Superior temporal gyrus (tissue), 1 donor: Measurements from ENCODE around the gene MICU1.
"Not testable (repeated sequence)": the region's sequence is repeated elsewhere in the genome, so short reads cannot be mapped to it uniquely, and the experiment has no call there.

Experiments
- DNase-seq: peaks from one replicate; pipeline ENCODE4 v3.0.0-alpha.2; 2016; ENCODE audit errors: extremely low spot score

MICU1 gene

DNA sequence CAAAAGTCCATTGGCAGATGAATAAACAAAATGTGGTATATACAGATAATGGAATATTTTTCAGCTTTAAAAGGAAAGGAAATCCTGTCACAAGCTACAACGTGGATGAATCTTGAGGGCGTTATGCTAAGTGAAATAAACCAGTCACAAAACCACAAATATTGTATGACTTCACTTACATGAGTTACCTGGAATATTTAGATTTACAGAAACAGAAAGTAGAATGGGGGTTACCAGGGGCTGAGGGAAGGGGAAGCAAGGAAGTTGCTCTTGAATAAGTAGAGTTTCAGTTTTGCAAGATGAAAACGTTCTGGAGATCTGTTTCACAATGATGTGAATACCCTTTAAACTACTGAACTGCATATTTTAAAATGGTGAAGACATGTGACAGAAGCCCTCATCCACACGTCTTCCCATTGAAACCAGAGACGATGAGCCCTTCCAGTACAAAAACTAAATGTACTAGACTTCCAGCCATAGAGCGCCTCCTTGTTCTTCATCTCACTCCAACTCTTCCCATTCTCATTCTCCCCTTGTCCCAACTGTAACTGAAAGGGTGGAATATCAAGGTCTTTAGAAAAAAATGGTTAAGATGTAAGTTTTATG lies 62.4 kb downstream of the MICU1 start:
- no peak for DNase-seq

DNA sequence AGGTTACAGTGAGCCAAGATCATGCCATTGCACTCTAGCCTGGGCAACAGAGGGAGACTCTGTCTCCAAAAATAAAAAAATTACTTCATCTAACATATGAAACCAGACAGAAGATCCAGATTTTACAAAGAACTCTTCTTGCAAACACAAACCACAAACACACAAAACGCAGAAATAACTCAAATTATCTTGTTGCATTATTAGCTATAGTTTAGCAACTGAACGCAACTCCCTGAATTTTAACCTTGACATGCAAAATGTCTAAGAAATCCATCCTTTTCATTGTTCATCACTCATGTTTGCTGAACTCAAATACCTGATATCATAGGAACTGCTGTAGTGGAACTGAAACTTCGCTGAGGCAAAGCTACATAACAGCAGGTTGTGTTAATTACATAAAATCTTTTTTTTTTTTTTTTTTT lies 64.1 kb downstream of the MICU1 start:
- no peak for DNase-seq

DNA sequence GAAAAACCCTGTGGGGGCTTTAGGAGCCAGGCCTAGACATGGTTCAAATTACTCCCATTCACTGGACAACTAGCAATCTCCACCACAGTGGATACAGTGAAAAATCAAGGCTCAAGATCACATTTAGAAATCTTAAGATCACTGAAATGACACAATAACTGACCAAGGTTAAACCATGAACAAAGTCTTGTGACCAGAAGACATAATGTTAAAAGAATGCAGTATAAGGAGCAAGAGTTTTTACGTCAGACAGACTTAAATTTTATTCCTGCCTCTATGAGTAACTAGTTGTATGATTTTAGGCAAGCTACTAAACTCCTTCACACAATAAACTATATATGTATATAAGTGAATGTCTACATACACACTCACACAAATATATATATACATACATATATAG lies 68.5 kb downstream of the MICU1 start:
- DNase-seq, result no peak

DNA sequence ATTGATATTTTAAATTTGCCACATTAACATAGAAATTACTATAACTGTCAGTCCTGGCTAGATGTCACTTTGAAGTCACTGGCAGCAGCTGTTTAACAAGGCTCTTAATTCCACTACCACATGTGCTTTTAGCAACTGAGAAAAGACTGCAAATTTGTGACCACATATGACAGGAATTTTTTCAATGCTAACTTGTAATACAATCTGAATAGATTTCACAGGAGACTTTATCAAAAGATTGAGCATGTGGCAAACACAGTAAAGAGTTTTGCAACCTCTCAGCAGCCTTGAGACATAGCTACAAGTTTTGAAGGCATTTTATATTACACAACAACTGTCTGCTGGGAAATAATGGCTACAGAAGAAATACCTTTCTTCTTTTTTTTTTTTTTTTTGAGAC lies 73.0 kb downstream of the MICU1 start:
- DNase-seq, result no peak

DNA sequence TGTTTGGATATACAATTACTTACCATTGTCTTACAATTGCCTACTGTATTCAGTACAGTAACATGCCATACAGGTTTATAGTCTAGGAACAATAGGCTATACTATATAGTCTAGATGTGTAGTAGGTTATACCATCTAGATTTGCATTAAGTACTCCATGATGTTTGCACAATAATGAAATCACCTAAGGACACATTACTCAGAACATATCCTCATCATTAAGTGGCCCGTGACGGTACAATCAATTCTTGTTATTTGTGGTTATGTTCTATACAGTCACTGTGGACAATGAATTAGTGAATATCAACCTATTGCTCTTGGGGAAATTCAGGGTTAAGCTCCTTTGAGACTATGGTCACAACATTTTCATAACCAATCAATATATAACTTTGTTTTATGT lies 75.6 kb downstream of the MICU1 start:
- no peak for DNase-seq

DNA sequence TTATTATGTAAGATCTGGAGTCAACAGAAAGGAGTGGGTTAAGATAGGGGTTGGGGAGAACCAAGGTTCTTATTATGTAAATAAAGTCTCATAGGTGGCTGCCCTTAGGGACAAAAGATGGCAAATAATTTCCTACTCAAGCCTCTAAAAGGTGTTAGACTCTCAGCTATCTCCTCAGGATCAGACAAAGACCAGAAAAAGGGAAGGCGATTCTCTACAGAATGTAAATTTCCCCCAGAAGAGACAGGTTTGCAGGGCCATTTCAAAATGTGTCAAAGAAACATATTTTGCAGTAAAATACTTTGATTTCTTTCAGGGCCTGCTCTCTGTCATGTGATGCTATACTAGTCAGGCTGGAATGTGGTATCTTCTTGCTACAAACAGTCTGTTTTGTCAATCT lies 80.3 kb downstream of the MICU1 start:
- DNase-seq, result no peak

DNA sequence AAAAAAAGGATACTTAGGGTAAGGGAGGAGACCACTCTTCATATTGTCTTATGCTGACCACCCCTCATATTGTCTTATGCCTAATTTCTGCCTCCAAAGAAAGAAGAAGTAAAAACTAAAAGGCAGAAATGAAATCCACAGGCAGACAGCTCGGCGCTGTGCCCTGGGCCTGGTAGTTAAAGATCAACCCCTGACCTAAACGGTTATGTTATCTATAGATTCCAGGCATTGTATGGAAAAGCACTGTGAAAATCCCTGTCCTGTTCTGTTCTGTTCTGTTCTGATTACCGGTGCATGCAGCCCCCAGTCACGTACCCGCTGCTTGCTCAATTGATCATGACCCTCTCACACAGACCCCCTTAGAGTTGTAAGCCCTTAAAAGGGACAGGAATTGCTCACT lies 82.0 kb downstream of the MICU1 start:
- not testable (repeated sequence) for DNase-seq

DNA sequence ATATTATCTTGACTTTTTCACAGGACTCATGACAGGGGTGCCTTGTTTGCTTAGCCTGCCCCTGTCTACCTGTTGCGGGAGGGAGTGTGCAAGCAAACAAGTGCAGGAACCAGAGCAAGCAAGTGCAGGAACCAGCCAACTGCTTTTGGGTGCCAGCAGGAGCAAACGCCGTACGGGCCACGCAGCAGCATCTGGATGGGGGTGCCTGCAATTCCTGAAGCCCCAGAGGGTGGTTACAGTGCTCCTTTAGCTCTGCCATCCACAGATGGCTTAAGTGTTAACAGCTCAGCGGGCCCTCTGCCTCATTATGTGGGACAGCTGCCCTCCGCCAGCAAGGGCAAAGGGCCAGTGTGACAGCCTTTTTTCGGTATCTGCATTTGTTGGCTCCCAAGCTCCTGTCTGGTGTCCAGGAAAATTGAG lies 83.5 kb downstream of the MICU1 start:
- no peak for DNase-seq

DNA sequence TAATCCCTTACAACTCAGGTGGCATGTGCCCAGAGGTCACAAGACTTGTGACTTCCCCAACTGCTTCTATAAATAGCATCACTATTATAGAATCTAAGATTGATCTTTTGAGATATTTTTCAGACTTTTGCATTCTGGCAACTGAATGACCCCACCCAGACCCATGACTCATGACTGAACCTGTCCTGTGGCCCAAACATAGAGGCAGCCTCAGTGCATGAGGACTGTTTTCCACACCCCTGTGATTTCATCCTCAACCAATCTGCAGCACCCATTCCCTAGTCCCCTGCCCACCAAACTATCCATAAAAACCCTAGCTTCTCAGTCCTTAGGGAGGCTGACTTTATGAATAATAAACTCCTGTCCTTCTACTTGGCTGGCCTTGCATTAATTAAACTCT lies 84.5 kb downstream of the MICU1 start:
- DNase-seq, result no peak

DNA sequence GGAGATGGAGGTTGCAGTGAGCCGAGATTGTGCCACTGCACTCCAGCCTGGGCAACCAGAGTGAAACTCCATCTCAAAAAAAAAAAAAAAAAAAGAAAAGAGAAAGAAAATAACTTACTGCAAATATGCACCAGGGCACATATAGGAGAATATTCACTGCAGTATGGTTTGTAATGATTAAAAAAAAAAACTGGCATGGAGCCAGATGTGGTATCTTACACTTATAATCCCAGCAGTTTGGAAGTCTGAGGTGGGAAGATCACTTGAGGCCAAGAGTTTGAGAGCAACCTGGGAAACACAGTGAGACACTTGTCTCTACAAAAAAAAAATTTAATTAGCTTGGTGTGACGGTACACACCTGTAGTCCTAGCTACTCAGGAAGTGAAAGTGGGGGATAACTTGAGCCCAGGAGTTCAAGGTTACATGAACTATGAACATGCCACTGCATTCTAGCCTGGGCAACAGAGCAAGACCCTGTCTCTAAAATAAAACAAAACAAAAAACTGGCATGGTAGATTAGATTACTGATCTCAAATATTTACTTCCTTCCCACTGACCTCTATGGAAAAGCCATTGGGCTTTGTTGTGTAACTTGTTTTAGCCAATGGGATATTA lies 85.6 kb downstream of the MICU1 start:
- DNase-seq, result no peak

DNA sequence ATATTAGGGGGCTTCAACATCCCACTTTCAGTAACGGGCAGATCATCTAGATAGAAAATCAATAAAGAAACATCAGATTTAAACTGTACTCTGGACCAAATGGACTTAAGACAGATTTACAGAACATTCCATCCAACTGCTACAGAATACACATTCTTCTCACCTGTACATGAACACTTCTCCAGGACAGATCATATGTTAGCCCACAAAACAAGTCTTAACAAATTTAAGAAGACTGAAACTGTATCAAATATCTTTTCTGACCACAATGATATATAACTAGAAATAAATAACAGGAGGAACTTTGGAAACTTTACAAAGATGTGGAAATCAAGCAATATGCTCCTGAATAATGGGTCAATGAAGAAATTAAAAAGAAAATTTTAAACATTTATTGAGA lies 86.7 kb downstream of the MICU1 start:
- no peak for DNase-seq

DNA sequence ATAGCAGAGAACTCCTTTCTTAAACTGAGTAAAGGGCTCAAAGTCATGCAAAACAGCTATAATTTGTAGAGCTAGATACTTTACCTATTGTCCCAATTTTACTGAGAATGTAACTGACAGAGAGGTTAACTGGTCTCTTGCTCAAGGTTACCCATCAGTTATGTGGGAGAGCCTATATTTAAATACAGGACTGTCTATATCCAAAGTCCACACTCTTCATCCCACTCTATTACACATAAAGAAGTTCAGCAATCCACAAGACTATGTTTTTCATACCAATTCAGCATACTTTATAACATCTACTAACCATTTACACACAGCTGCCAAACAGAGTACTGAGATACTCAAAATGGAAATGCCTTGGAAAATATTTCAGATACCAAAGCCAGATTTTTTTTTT lies 100.2 kb downstream of the MICU1 start:
- peak; percentile 24 for DNase-seq

DNA sequence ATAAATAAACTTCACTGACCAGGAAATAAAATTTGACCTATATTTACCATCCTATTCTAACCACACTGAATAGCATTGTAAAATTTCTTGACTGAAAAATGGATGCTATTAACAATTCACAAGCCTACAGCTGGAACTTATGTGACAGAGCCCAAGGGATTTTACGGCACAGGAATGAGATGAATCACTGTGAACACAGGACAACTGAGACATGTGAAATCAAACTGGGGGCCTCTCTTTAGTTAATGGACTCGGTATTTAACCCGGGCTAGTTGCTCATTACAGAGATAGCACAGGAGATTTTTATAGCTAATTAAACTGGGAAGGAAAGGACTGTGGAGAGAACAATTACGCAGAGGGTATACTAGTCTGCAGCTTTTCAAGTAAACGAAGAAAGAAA lies 100.6 kb downstream of the MICU1 start:
- DNase-seq, result no peak

DNA sequence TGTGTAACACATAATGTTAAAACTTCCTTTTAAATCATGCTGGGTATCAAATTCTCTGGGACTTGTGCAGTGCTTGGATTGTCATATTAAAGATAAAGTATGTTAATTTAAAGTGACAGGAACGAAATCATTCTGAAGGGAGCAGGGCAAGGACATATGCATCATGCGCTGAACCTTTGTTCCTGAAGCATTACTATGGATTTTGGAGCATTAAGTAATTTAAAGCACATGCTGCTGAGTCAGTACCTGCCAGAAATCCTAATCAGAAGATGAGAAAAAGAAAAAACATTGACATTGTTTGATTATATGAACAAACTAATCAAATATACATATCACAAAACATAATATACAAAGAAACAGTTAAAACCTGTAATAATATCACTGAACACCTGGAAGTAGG lies 101.4 kb downstream of the MICU1 start:
- DNase-seq, result no peak

DNA sequence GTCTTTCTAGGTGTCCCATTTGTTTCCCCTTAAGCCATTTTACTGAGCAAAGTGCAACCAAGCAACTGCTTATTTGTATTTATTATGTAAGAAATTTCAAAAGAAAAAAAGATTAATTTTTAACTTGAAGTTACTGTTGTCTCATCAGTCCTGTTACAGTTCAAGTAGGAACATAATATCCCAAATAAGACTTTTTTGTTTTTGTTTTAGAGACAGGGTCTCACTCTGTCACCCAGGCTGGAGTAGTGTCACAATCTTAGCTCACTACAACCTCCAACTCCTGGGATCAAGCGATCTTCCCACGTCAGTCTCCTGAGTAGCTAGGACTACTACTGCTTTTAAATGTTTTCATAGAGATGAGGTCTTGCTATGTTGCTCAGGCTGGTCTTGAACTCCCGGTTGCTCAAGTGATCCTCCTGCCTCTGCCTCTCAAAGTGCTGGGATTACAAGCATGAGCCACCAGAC lies 101.9 kb downstream of the MICU1 start:
- DNase-seq, result no peak

DNA sequence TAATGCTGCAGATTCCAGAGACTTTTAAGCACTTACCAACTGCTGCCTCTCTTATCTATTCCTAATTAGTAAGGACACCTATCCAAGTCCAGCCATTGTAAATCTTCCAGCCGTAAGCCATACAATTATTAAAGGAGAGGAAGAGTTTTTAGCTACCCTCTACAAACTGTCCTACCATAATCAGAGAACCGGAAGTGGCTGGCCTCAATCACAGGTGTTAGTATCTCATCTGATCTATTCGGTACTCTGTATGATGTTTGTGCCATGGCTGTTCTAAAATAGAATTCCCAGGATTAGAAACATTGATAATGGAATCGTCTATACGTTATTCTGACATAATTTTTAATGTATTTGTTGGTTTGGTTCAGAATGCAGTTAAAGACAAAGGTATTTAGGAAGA lies 102.8 kb downstream of the MICU1 start:
- no peak for DNase-seq

DNA sequence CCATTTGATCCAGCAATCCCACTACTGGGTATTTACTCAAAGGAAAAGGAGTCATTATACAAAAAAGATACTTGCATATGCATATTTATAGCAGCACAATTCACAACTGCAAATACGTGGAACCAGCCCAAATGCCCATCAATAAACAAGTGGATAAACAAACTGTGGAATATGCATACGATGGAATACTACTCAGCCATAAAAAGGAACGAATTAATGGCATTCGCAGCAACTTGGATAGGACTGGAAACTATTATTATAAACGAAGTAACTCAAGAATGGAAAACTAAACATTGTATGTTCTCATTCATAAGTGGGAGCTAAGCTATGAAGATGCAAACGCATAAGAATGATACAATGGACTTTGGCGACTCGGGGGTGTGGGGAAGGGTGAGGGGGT lies 108.6 kb downstream of the MICU1 start:
- DNase-seq, result no peak

DNA sequence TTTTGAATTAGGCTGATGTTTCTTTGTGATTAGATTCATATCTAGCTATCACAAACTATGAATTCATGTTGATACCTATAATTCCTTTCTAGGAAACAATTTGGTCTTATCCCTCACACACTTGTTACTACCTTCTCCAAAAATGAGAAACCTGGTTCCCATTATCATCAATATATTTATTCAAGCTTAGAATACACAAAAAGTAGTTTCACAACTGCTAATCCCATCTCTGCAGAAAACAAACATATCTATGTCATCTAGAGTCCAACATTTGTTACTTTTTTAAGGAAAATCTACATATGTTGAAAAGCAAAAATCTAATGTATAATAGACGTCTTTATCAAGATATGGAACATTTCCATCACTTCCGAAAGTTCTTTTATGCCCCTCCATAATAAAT lies 110.4 kb downstream of the MICU1 start:
- no peak for DNase-seq

DNA sequence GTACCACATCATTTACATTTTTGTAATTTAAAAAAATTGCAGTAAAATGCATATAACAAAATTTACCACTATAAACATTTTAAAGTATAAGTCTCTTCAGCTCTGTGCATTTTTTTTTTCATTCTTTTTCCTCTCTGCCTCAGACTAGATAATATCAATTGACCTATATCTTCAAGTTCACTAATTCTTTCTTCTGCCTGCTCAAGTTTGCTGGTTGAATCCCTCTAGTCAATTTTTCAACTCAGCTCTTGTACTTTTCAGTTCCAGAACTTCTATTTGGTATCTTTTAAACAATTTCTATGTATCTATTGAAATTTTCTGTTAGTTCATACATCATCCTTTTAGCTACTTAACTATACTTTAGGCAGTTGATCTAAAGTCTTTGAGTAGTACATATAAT lies 112.0 kb downstream of the MICU1 start:
- DNase-seq, result no peak

DNA sequence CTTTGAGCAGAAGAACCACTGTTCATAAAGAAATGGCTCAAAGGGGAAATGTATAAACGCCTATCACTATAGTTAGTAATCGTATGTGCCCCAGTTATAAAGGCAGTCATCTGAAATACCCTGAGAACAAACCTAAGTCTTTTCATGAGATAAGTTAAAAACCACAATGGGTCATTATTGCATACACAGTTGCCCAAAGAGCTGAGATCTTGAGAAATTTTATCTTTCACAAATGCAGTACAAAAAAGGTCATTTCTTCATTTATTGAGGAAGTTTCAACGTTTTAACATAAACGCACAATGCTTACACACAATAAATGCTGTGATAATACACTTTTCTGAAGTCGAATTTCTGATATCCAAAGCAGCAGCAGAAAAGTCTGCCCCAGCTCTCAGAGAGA lies 114.4 kb downstream of the MICU1 start:
- no peak for DNase-seq

DNA sequence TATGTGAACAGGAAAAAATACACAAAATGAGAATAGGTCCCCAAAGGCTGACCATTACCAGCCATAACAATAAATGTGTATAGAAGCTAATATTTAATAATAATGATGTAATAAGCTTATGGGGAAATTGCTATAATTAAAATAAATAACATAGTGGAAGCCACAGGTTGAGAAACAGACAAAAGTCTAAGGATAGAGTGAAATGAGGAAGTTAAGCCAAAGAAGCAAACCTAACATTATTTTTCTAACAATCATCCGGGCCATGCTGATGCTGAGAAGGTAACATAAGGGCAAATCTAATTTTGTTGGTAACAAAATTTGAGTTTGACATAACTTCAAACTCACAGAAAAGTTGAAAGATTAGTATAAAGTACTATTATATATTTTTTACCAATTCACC lies 115.9 kb downstream of the MICU1 start:
- no peak for DNase-seq

DNA sequence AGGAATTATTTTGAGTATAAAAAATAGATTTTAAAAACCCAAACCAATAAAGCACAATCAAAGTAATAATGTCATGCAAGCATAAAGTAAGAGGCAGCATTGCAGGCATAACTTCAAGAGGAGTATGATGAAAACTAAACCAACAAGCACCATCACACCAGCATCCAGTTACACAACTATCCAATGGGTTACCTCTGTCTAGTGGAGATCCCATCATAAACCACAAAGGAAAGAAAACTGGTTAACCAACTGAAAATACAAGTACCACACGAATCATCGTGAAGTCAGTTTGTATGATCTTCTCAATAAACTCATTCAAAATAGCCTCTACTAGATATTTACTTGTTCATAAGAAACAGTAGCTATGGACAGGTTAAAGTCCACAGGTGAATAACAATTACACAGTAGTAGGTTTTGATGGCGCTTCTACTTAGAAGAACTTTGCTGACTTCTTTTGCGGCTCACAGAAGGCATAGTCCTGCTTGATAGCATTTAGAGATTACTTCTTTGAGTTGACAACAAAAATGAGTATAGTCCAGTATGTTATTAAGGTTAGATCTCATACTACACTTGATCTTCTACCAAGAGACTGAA lies 116.6 kb downstream of the MICU1 start:
- no peak for DNase-seq

DNA sequence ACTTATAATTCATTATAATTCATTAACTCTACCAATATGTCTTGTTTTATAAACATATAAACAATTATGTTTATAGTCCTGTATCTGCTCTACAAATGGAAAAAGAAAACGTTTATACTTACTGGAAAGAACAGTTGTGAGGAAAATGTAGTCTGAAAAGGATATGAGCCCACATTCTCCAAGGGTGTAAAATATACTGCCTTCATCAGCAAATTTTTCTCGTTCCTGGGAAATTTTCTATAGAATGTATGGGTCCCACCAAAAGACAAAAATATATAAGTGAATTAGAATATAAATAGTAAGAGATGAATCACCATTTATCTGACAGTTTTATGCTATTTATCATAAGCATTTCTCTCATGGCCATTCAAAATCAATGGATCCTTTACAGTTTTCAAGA lies 117.8 kb downstream of the MICU1 start:
- no peak for DNase-seq

DNA sequence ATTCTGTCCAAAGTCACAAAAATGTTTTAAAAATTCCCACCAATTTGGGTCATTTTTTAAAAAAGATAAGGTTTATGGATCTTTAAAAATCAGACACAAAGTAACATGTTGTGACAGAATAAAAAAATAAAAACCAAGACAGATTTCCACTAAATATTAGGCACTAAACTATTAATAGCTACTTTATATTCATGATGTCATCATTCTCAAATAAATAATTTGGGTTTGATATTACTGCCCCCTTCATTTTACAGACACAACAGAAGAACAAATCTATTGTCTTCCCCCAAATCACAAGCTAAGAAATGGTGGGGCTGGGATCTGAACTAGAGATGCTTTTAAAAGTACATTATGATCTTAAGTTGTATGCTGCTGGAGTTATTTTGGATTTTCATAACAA lies 119.4 kb downstream of the MICU1 start:
- no peak for DNase-seq
